ENCODE results near the gene FBXL4. TPM values are rescaled to one million over a fixed set of nuclear protein-coding genes. Genes with fewer than 3 reads are reported as not detected.

Gene FBXL4
- polyA plus RNA-seq, 1 of the 3 experiments (the other 2 are of a cell fraction), result 8.1 TPM

- TF ChIP-seq EP300 (IDR thresholded peaks at IDR 0.05; ENCODE audit: borderline replicate concordance in 1 of 2, low read depth in 1 of 2, low read length in 1 of 2) (no peak), NRF1 (IDR thresholded peaks at IDR 0.05; ENCODE audit: low read depth, low read length) (no peak), MXI1 (IDR thresholded peaks at IDR 0.05; ENCODE audit: low read depth, low read length) (no peak), FOXM1 (IDR thresholded peaks at IDR 0.05; ENCODE audit: low read depth) (no peak)
Observed at GRCh38 chr6:98937351-98937750, 10.4 kb downstream of the FBXL4 start (continued).

DNA sequence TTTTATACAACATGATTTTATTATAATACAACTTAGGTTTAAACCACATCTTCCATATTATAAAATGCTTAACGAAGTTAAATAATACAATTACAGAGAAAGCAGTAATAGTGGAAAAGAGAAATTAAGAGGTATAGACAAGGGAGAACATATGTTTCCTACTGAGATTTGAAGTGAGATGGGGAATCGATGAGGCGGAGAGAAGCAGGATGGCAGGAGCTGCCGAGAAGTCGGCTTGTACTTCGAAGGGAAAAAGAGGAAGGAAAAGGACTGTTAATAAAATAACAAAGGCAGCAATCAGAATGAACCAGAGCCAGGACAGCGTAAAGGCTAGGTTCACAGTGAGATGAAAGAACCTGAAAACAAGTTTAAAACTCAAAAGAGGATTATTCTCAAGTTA lies 15.4 kb downstream of the FBXL4 start:
- no peak overlapping the region for H3K9ac ChIP-seq
- H2AFZ ChIP-seq (ENCODE audit: low read depth), result no peak overlapping the region
- H3K4me2 ChIP-seq, result no peak overlapping the region
- 90% methylated on average over 7 of the region's 7 CpGs for WGBS (ENCODE audit: low lambda C conversion rate)
- CTCF ChIA-PET, result interaction anchor here (1.0 to 1.1 kb wide), 2 partner anchors 9 to 10 kb away, joined by 3 read pairs; no protein-coding TSS in a partner anchor
- H3K36me3 ChIP-seq (replicated peaks in 1 of 2; ENCODE audit: control insufficient read depth in 1 of 2, insufficient read depth in 2 of 2, low read length in 1 of 2), result peaks cover under 1 to 21% of the 10 kb centered on the region in 2 experiments
- peaks cover 10% of the 10 kb centered on the region for H3F3A ChIP-seq (replicated peaks; ENCODE audit: insufficient read depth)
- POLR2A ChIA-PET, result no interaction called here
- H4K20me1 ChIP-seq (ENCODE audit: insufficient read depth), result peaks cover 20% of the 10 kb centered on the region
- no peaks in the 10 kb centered on the region for H3K27me3 ChIP-seq (ENCODE audit: insufficient read depth)
- no peak overlapping the region for H3K27ac ChIP-seq (ENCODE audit: low read depth in 2 of 2, low read length in 1 of 2)
- H3K4me1 ChIP-seq (ENCODE audit: control insufficient read depth in 1 of 2, insufficient read depth in 2 of 2, low read depth in 1 of 2, low read length in 1 of 2), result peaks cover 6 to 7% of the 10 kb centered on the region in 2 experiments; a peak in 3 of 4 replicates
- DNase-seq, result no peak
- H3K4me3 ChIP-seq (ENCODE audit: low read depth in 2 of 2, low read length in 1 of 2), result no peak overlapping the region
- H3K9me2 ChIP-seq, result no peaks in the 10 kb centered on the region
- H3K79me2 ChIP-seq (ENCODE audit: insufficient read depth), result peaks cover 80% of the 10 kb centered on the region
- H3K9me3 ChIP-seq, result no peaks in the 10 kb centered on the region
- TF ChIP-seq RXRA (IDR thresholded peaks at IDR 0.05; ENCODE audit: borderline replicate concordance, low read depth) (no peak), GATA2 (CRISPR knock-in tag; IDR thresholded peaks at IDR 0.05) (no peak), TCF12 (IDR thresholded peaks at IDR 0.05) (no peak)

DNA sequence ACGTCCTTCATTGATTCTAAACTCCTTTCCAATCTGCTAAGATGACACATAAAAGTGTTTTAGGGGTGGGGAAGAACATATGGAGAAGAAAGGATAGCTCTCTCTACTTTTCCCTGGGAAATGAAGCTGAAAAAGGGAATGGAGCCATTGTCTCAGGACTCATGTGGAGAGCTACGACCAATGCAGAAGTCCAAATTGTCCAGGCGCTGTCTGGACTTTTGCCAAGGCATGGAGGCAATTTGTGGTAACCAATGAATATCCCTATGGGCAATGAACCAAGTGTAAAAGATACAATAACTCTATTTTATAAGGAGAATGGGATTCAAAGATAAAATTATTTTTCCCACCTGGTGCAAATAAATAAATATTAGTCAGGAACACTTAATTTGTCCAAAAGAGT lies 16.1 kb downstream of the FBXL4 start:
- no peaks in the 10 kb centered on the region for H3K9me3 ChIP-seq
- no peaks in the 10 kb centered on the region for H3K9me2 ChIP-seq
- H4K20me1 ChIP-seq (ENCODE audit: insufficient read depth), result peaks cover 20% of the 10 kb centered on the region
- no peak overlapping the region for H3K9ac ChIP-seq
- no peak for DNase-seq
- no peak overlapping the region for H3K4me2 ChIP-seq
- peaks cover 7 to 28% of the 10 kb centered on the region in 2 experiments for H3K36me3 ChIP-seq (replicated peaks in 1 of 2; ENCODE audit: control insufficient read depth in 1 of 2, insufficient read depth in 2 of 2, low read length in 1 of 2)
- H3K4me3 ChIP-seq (ENCODE audit: low read depth in 2 of 2, low read length in 1 of 2), result no peak overlapping the region
- 94% methylated on average over 3 of the region's 3 CpGs for WGBS (ENCODE audit: low lambda C conversion rate)
- peaks cover 74% of the 10 kb centered on the region for H3K79me2 ChIP-seq (ENCODE audit: insufficient read depth)
- POLR2A ChIA-PET, result no interaction called here
- H3K27ac ChIP-seq (ENCODE audit: low read depth in 2 of 2, low read length in 1 of 2), result no peak overlapping the region; a peak in 1 of 4 replicates
- H3K4me1 ChIP-seq (ENCODE audit: control insufficient read depth in 1 of 2, insufficient read depth in 2 of 2, low read depth in 1 of 2, low read length in 1 of 2), result peaks cover 7 to 9% of the 10 kb centered on the region in 2 experiments; a peak in 3 of 4 replicates
- H3K27me3 ChIP-seq (ENCODE audit: insufficient read depth), result no peaks in the 10 kb centered on the region
- CTCF ChIA-PET, result interaction anchor here (1.1 kb wide), 1 partner anchor 10 kb away, joined by 3 read pairs; no protein-coding TSS in a partner anchor
- no peak overlapping the region for H2AFZ ChIP-seq (ENCODE audit: low read depth)
- H3F3A ChIP-seq (replicated peaks; ENCODE audit: insufficient read depth), result peaks cover 10% of the 10 kb centered on the region
- TF ChIP-seq, protein P1, sequence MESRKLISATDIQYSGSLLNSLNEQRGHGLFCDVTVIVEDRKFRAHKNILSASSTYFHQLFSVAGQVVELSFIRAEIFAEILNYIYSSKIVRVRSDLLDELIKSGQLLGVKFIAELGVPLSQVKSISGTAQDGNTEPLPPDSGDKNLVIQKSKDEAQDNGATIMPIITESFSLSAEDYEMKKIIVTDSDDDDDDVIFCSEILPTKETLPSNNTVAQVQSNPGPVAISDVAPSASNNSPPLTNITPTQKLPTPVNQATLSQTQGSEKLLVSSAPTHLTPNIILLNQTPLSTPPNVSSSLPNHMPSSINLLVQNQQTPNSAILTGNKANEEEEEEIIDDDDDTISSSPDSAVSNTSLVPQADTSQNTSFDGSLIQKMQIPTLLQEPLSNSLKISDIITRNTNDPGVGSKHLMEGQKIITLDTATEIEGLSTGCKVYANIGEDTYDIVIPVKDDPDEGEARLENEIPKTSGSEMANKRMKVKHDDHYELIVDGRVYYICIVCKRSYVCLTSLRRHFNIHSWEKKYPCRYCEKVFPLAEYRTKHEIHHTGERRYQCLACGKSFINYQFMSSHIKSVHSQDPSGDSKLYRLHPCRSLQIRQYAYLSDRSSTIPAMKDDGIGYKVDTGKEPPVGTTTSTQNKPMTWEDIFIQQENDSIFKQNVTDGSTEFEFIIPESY (IDR thresholded peaks at IDR 0.05; ENCODE audit: borderline replicate concordance, low read depth), result no peak
- TF ChIP-seq SIN3A (IDR thresholded peaks at IDR 0.05; ENCODE audit: borderline replicate concordance, low read depth, low read length), result no peak
- TF ChIP-seq RAD21 (IDR thresholded peaks at IDR 0.05; ENCODE audit: low read length), result no peak
- TF ChIP-seq, protein P2, sequence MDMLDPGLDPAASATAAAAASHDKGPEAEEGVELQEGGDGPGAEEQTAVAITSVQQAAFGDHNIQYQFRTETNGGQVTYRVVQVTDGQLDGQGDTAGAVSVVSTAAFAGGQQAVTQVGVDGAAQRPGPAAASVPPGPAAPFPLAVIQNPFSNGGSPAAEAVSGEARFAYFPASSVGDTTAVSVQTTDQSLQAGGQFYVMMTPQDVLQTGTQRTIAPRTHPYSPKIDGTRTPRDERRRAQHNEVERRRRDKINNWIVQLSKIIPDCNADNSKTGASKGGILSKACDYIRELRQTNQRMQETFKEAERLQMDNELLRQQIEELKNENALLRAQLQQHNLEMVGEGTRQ (IDR thresholded peaks at IDR 0.05; ENCODE audit: borderline replicate concordance, low read depth, low read length), result no peak
- no peak for TF ChIP-seq MAX (IDR thresholded peaks at IDR 0.05; ENCODE audit: low read depth)
- TF ChIP-seq, protein P3, sequence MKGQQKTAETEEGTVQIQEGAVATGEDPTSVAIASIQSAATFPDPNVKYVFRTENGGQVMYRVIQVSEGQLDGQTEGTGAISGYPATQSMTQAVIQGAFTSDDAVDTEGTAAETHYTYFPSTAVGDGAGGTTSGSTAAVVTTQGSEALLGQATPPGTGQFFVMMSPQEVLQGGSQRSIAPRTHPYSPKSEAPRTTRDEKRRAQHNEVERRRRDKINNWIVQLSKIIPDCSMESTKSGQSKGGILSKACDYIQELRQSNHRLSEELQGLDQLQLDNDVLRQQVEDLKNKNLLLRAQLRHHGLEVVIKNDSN (IDR thresholded peaks at IDR 0.05; ENCODE audit: borderline replicate concordance, low read depth), result no peak
- no peak for TF ChIP-seq SMC3 (IDR thresholded peaks at IDR 0.05; ENCODE audit: low read depth, low read length)
- no peak for TF ChIP-seq FOSL2 (IDR thresholded peaks at IDR 0.05; ENCODE audit: borderline replicate concordance, low read depth)
- TF ChIP-seq TEAD4 (IDR thresholded peaks at IDR 0.05; ENCODE audit: borderline replicate concordance, insufficient read depth), result no peak
- no peak for TF ChIP-seq POLR2AphosphoS5 (IDR thresholded peaks at IDR 0.05; ENCODE audit: low read depth, low read length)
- no peak for TF ChIP-seq IRF3 (IDR thresholded peaks at IDR 0.05; ENCODE audit: low read depth, low read length)
- TF ChIP-seq FOXJ3 (CRISPR knock-in tag; IDR thresholded peaks at IDR 0.05), result no peak
- no peak for TF ChIP-seq NFIC (IDR thresholded peaks at IDR 0.05; ENCODE audit: borderline replicate concordance)
- no peak for TF ChIP-seq MXI1 (IDR thresholded peaks at IDR 0.05; ENCODE audit: low read depth, low read length)
- TF ChIP-seq MEF2A (IDR thresholded peaks at IDR 0.05; ENCODE audit: borderline replicate concordance, low read depth), result no peak
